Ascending aorta (tissue), 2 donors: ENCODE results near the gene ANKRD44. TPM values are rescaled to one million over a fixed set of nuclear protein-coding genes. Genes with fewer than 3 reads are reported as not detected.
"Not testable (repeated sequence)": the region's sequence is repeated elsewhere in the genome, so short reads cannot be mapped to it uniquely, and the experiment has no call there.

ENCODE experiments used
- DNase-seq, 2 donors: peaks; one replicate each; pipeline ENCODE4 v3.0.0-alpha.2; 2019; ENCODE audit warnings: low spot score in 2 of 2
- H3K27ac ChIP-seq, 2 donors: fragments of 200-600 bp; sonication (generic); one replicate each; pipeline ENCODE4 v1.5.1; 2016 to 2017; ENCODE audit warnings: mild to moderate bottlenecking in 1 of 2
- H3K27me3 ChIP-seq: fragments of 200-600 bp; sonication (generic); one replicate; pipeline ENCODE4 v1.5.1; 2017
- H3K36me3 ChIP-seq, 2 donors: fragments of 200-600 bp; sonication (generic); one replicate each; pipeline ENCODE4 v1.5.1; 2016
- H3K4me1 ChIP-seq, 2 donors: fragments of 200-600 bp; sonication (generic); one replicate each; pipeline ENCODE4 v1.5.1; 2016 to 2017; ENCODE audit warnings: mild to moderate bottlenecking in 1 of 2
- H3K4me3 ChIP-seq, 2 donors: fragments of 200-600 bp; sonication (generic); one replicate each; pipeline ENCODE4 v1.5.1; 2016 to 2017; ENCODE audit warnings: mild to moderate bottlenecking in 1 of 2
- H3K9me3 ChIP-seq, 2 donors: fragments of 200-600 bp; sonication (generic); one replicate each; pipeline ENCODE4 v1.5.1; 2016
- intact Hi-C: fragments of 100-400 bp; cut with DNase I; formaldehyde crosslinking; loops from one replicate; pipeline ENCODE4 v1.15.1; 2023
- total RNA-seq: library from RNA; depleted of rRNA; stranded (reverse); fragments of >200 nt; gene quantifications from one replicate; pipeline ENCODE4 v1.1.0, GENCODE V29; 2016
- TF ChIP-seq, protein P1 (sequence below), 3 experiments: fragments of 200-600 bp in 2 of 3; fragments of 450-650 bp in 1 of 3; sonication (generic) in 2 of 3; IDR thresholded peaks; one replicate each; pipeline ENCODE4 v1.5.1; 2016 to 2019; ENCODE audit warnings: antibody characterized with exemption in 3 of 3, mild to moderate bottlenecking in 1 of 3, moderate library complexity in 1 of 3

The ANKRD44 gene
- total RNA-seq, 1 donor from 2014 or later, result 66.3 TPM

DNA sequence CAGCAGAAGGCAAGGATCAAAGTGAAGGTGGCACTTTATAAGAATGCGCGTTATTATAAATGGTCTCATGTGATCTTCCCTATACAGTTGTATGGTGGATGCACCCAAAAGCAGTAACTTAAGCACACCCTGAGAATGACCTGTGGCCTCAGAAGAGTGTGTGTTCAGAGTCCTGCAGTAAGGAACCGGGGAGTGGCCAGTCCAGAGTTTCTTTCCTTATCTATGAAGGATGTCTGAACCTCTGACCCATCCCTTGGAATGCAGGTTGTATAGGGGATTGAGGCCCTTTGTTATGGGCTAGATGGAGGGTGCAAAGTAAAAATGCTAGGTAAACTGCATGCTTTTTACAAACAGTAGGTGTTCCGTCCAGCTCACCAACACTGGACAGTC lies 43.6 kb upstream of the ANKRD44 start:
- DNase-seq, result no peak
- TF ChIP-seq, protein P1, sequence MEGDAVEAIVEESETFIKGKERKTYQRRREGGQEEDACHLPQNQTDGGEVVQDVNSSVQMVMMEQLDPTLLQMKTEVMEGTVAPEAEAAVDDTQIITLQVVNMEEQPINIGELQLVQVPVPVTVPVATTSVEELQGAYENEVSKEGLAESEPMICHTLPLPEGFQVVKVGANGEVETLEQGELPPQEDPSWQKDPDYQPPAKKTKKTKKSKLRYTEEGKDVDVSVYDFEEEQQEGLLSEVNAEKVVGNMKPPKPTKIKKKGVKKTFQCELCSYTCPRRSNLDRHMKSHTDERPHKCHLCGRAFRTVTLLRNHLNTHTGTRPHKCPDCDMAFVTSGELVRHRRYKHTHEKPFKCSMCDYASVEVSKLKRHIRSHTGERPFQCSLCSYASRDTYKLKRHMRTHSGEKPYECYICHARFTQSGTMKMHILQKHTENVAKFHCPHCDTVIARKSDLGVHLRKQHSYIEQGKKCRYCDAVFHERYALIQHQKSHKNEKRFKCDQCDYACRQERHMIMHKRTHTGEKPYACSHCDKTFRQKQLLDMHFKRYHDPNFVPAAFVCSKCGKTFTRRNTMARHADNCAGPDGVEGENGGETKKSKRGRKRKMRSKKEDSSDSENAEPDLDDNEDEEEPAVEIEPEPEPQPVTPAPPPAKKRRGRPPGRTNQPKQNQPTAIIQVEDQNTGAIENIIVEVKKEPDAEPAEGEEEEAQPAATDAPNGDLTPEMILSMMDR (IDR thresholded peaks at IDR 0.05), result no peak
- no peak overlapping the region for H3K27ac ChIP-seq
- no peaks in the 10 kb centered on the region for H3K27me3 ChIP-seq
- H3K4me1 ChIP-seq, result no peaks in the 10 kb centered on the region
- no peaks in the 10 kb centered on the region for H3K36me3 ChIP-seq
- H3K4me3 ChIP-seq, result no peak overlapping the region
- H3K9me3 ChIP-seq, result no peaks in the 10 kb centered on the region
- intact Hi-C loops, result no loop called here

GRCh38 chr2:197353393-197354168 lies 43.0 kb upstream of the ANKRD44 start:
- Histone ChIP-seq H3K27me3 (no peaks in the 10 kb centered on the region), H3K4me3 (no peak overlapping the region), H3K4me1 (no peaks in the 10 kb centered on the region), H3K9me3 (no peaks in the 10 kb centered on the region), H3K27ac (no peak overlapping the region), H3K36me3 (no peaks in the 10 kb centered on the region)
- no peak for DNase-seq
- intact Hi-C loops, result no loop called here
- TF ChIP-seq, protein P1 (IDR thresholded peaks at IDR 0.05), result no peak

DNA sequence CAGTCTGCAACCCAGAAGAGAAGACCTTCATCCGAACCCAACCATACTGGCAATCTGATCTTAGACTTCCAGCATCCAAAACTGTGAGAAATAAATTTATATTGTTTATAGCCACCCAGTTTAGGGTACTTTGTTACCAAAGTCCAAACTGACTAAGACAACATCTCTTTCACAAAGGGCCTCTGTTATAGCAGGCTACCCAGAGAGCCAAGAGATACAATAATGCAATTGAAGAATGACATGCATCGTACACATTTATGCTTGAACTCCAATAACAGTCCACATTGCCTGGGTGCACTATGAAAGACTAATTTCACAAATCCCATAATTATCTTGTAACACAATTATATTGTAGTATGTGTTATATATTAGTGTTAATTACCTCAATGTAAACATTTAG lies 39.1 kb upstream of the ANKRD44 start:
- DNase-seq, result no peak
- TF ChIP-seq, protein P1 (IDR thresholded peaks at IDR 0.05), result no peak
- no peaks in the 10 kb centered on the region for H3K9me3 ChIP-seq
- H3K27me3 ChIP-seq, result no peaks in the 10 kb centered on the region
- no peaks in the 10 kb centered on the region for H3K4me1 ChIP-seq
- H3K36me3 ChIP-seq, result no peaks in the 10 kb centered on the region
- H3K27ac ChIP-seq, result no peak overlapping the region
- H3K4me3 ChIP-seq, result no peak overlapping the region
- intact Hi-C loops, result no loop called here

DNA sequence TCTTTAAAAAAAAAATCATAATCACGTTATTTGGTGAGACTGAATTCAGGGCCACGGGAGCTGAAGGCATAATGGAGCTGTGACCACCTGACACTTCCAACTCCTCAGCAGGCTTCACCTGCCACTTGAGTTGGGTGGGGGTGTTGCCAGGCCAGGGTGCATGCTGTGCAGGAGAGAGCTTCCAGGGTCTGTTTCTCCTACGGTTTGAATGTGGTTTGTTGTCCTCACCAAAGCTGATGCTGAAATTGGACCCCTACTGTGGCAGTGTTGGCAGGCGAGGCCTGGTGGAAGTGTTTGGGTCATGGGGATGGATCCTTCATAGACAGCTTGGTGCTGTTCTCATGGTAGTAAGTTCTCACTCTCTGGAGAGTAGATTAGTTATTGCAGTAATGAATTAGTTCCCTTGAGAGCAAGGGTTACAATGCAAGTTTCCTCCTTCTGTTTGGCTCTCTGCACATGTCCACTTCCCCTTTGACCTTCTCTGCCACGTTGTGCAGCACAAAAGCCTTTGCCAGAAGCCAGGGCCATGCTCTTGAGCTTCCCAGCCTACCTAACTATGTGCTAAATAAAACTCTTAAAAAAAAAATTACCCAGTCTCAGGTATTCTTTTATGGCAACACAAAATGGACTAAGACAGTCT lies 38.3 kb upstream of the ANKRD44 start:
- Histone ChIP-seq H3K27me3 (no peaks in the 10 kb centered on the region), H3K9me3 (no peaks in the 10 kb centered on the region), H3K36me3 (no peaks in the 10 kb centered on the region), H3K4me1 (no peaks in the 10 kb centered on the region), H3K27ac (no peak overlapping the region), H3K4me3 (no peak overlapping the region)
- no peak for DNase-seq
- intact Hi-C loops, result no loop called here
- TF ChIP-seq, protein P1 (IDR thresholded peaks at IDR 0.05), result no peak

GRCh38 chr2:197345846-197346370 lies 35.3 kb upstream of the ANKRD44 start:
- Histone ChIP-seq H3K4me1 (no peaks in the 10 kb centered on the region), H3K27me3 (no peaks in the 10 kb centered on the region), H3K27ac (no peak overlapping the region), H3K4me3 (no peak overlapping the region), H3K9me3 (no peaks in the 10 kb centered on the region), H3K36me3 (no peaks in the 10 kb centered on the region)
- TF ChIP-seq, protein P1 (IDR thresholded peaks at IDR 0.05), result no peak
- intact Hi-C loops, result no loop called here
- no peak for DNase-seq

DNA sequence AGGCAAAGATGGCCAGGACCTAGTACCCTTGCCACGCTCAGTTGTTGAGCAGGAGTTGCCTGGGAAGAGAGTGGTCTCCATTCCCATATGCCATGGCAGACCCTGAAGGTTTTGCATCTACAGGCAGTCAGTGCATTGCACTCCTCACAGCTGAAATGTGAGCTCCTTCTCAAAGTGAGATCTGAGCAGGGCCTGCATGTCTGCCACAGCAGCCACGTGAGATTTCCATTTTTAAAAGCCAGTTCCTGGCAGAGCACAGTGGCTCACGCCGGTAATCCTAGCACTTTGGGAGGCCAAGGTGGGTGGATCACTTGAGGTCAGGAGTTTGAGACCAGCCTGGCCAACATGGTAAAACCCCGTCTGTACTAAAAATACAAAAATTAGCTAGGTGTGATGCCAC lies 33.4 kb upstream of the ANKRD44 start:
- H3K4me1 ChIP-seq, H3K9me3 ChIP-seq, DNase-seq, H3K36me3 ChIP-seq, H3K27ac ChIP-seq, H3K4me3 ChIP-seq, intact Hi-C loops, H3K27me3 ChIP-seq: not testable (repeated sequence)
